ENCODE data around the gene RCC2. TPM values are rescaled to one million over a fixed set of nuclear protein-coding genes. Genes with fewer than 3 reads are reported as not detected.

The RCC2 gene
- total RNA-seq, 2 donors from 2014 or later: 69.3 to 121 TPM

- Histone ChIP-seq H3K36me3 (no peaks in the 10 kb centered on the region), H3K9me3 (no peaks in the 10 kb centered on the region), H3K9ac (ENCODE audit: low read depth in 2 of 2, low read length in 2 of 2) (no peak overlapping the region), H3K27ac (no peak overlapping the region), H3K4me1 (no peaks in the 10 kb centered on the region), H3K4me3 (no peak overlapping the region), H3K27me3 (no peaks in the 10 kb centered on the region)
- no peak for TF ChIP-seq CTCF (IDR thresholded peaks at IDR 0.05)
- no peak for DNase-seq
- intact Hi-C loops (cut with DNase I): no loop called here
Measured at GRCh38 chr1:17393230-17393629, 46.2 kb downstream of the RCC2 start.

GRCh38 chr1:17392199-17392740 lies 47.2 kb downstream of the RCC2 start:
- Histone ChIP-seq H3K4me1 (no peaks in the 10 kb centered on the region), H3K9me3 (no peaks in the 10 kb centered on the region), H3K36me3 (no peaks in the 10 kb centered on the region), H3K9ac (ENCODE audit: low read depth in 2 of 2, low read length in 2 of 2) (no peak overlapping the region), H3K4me3 (no peak overlapping the region), H3K27ac (no peak overlapping the region), H3K27me3 (no peaks in the 10 kb centered on the region)
- DNase-seq: no peak
- intact Hi-C loops (cut with DNase I): no loop called here
- TF ChIP-seq CTCF (IDR thresholded peaks at IDR 0.05): no peak

- intact Hi-C loops (cut with DNase I): no loop called here
- Histone ChIP-seq H3K27me3 (no peaks in the 10 kb centered on the region), H3K36me3 (no peaks in the 10 kb centered on the region), H3K4me1 (no peaks in the 10 kb centered on the region), H3K9ac (ENCODE audit: low read depth in 2 of 2, low read length in 2 of 2) (no peak overlapping the region), H3K4me3 (no peak overlapping the region), H3K9me3 (no peaks in the 10 kb centered on the region), H3K27ac (no peak overlapping the region)
- TF ChIP-seq CTCF (IDR thresholded peaks at IDR 0.05): no peak
- DNase-seq: no peak
Measured at GRCh38 chr1:17381161-17381560, 58.3 kb downstream of the RCC2 start.

GRCh38 chr1:17377325-17377953 lies 62.0 kb downstream of the RCC2 start:
- no peaks in the 10 kb centered on the region for H3K36me3 ChIP-seq
- no peaks in the 10 kb centered on the region for H3K9me3 ChIP-seq
- peak overlapping the region in 1 of 2 donors; percentile 2 for H3K9ac ChIP-seq (ENCODE audit: low read depth in 2 of 2, low read length in 2 of 2)
- H3K4me3 ChIP-seq: no peak overlapping the region
- intact Hi-C loops (cut with DNase I): no loop called here
- no peak for TF ChIP-seq CTCF (IDR thresholded peaks at IDR 0.05)
- H3K27me3 ChIP-seq: no peaks in the 10 kb centered on the region
- H3K27ac ChIP-seq: no peak overlapping the region
- no peak for DNase-seq
- H3K4me1 ChIP-seq: no peaks in the 10 kb centered on the region

GRCh38 chr1:17375651-17376050 lies 63.8 kb downstream of the RCC2 start:
- H3K27ac ChIP-seq: no peak overlapping the region
- H3K36me3 ChIP-seq: no peaks in the 10 kb centered on the region
- DNase-seq: no peak
- intact Hi-C loops (cut with DNase I): no loop called here
- TF ChIP-seq CTCF (IDR thresholded peaks at IDR 0.05): no peak
- no peaks in the 10 kb centered on the region for H3K27me3 ChIP-seq
- H3K4me3 ChIP-seq: no peak overlapping the region
- H3K9ac ChIP-seq (ENCODE audit: low read depth in 2 of 2, low read length in 2 of 2): no peak overlapping the region
- H3K9me3 ChIP-seq: no peaks in the 10 kb centered on the region
- no peaks in the 10 kb centered on the region for H3K4me1 ChIP-seq
